ENCODE data around the gene ATF7.

ATF7 gene

GRCh38 chr12:53625946-53626701, at the start of gene ATF7:
Gene ATF7, minus strand, starts transcription at chr12:53626382. Its CDS starts 25,382 bp downstream, at chr12:53601000.
- CTCF ChIA-PET = interaction anchor here (1.0 kb wide), 1 partner anchor 11 kb away, joined by 4 read pairs; no protein-coding TSS in a partner anchor
- TF ChIP-seq CTCF (conservative IDR thresholded peaks at IDR 0.05; ENCODE audit: low read depth) = no peak
- POLR2A ChIA-PET (ENCODE audit: low non-redundant PET) = no interaction called here
- H3K27ac ChIP-seq = peak within 1 kb of the TSS; percentile 90
- peak; percentile 99 for DNase-seq (ENCODE audit: low spot score)

- ChIA-PET CTCF (interaction anchor here (0.6 to 1.4 kb wide), 14 partner anchors 9 to 729 kb away, joined by 3 to 6 read pairs (median 4); no protein-coding TSS in a partner anchor), POLR2A (ENCODE audit: low non-redundant PET) (no interaction called here)
- peak; percentile 21 for DNase-seq (ENCODE audit: low spot score)
- peak overlapping the region; percentile 81 for H3K27ac ChIP-seq
- no peak for TF ChIP-seq CTCF (conservative IDR thresholded peaks at IDR 0.05; ENCODE audit: low read depth)
These were observed 49.0 kb upstream of the ATF7 start for GRCh38 chr12:53674977-53675700.

GRCh38 chr12:53670971-53671370, 44.8 kb upstream of the ATF7 start:
- CTCF ChIA-PET = interaction anchor here (0.6 kb wide), 1 partner anchor 659 kb away, joined by 4 read pairs; no protein-coding TSS in a partner anchor
- POLR2A ChIA-PET (ENCODE audit: low non-redundant PET) = no interaction called here
- no peak for TF ChIP-seq CTCF (conservative IDR thresholded peaks at IDR 0.05; ENCODE audit: low read depth)
- H3K27ac ChIP-seq = no peak overlapping the region
- no peak for DNase-seq (ENCODE audit: low spot score)

- DNase-seq (ENCODE audit: low spot score) = no peak
- TF ChIP-seq CTCF (conservative IDR thresholded peaks at IDR 0.05; ENCODE audit: low read depth) = no peak
- POLR2A ChIA-PET (ENCODE audit: low non-redundant PET) = no interaction called here
- CTCF ChIA-PET = no interaction called here
- no peak overlapping the region for H3K27ac ChIP-seq
These were observed 44.1 kb upstream of the ATF7 start for GRCh38 chr12:53670308-53670707.

GRCh38 chr12:53667080-53667479, 40.9 kb upstream of the ATF7 start:
- peak overlapping the region; percentile 42; the same call in 1 of the 2 replicates for H3K27ac ChIP-seq
- CTCF ChIA-PET = no interaction called here
- POLR2A ChIA-PET (ENCODE audit: low non-redundant PET) = no interaction called here
- TF ChIP-seq CTCF (conservative IDR thresholded peaks at IDR 0.05; ENCODE audit: low read depth) = no peak
- no peak for DNase-seq (ENCODE audit: low spot score)

- POLR2A ChIA-PET (ENCODE audit: low non-redundant PET) = interaction anchor here (0.5 kb wide), 1 partner anchor 173 kb away, joined by 3 read pairs; no protein-coding TSS in a partner anchor
- no peak for DNase-seq (ENCODE audit: low spot score)
- no peak for TF ChIP-seq CTCF (conservative IDR thresholded peaks at IDR 0.05; ENCODE audit: low read depth)
- CTCF ChIA-PET = interaction anchor here (0.6 kb wide), 1 partner anchor 34 kb away, joined by 3 read pairs; no protein-coding TSS in a partner anchor
- no peak overlapping the region for H3K27ac ChIP-seq
These were observed 38.8 kb upstream of the ATF7 start for GRCh38 chr12:53664936-53665335.
